K562 (cell line): Measurements from ENCODE around the gene CPSF6. TPM values are rescaled to one million over a fixed set of nuclear protein-coding genes. Genes with fewer than 3 reads are reported as not detected.
A peak's percentile ranks its signal among the peaks of the same experiment; 100 is the strongest.

Source experiments
- ATF2 ChIP-seq: sonication (generic); formaldehyde crosslinking; IDR thresholded peaks from 2 replicates; pipeline ENCODE4 v1.8.1; 2022; ENCODE audit warnings: missing genetic modification reagents
- ATF6 ChIP-seq: sonication (generic); formaldehyde crosslinking; IDR thresholded peaks from 2 replicates; pipeline ENCODE4 v1.4.0; 2020; ENCODE audit warnings: mild to moderate bottlenecking, missing genetic modification reagents
- CEBPB ChIP-seq: fragments of 450-650 bp; IDR thresholded peaks from 2 replicates; pipeline ENCODE4 v1.6.1; 2016; ENCODE audit warnings: missing genetic modification characterization, missing compliant biosample characterization
- CREB3 ChIP-seq: fragments of 450-650 bp; conservative IDR thresholded peaks from 2 replicates; pipeline ENCODE4 v1.6.1; 2016; ENCODE audit warnings: missing genetic modification characterization, low read depth, mild to moderate bottlenecking, missing compliant biosample characterization, moderate library complexity
- HNRNPUL1 ChIP-seq: fragments of 200-400 bp; formaldehyde crosslinking; IDR thresholded peaks from 2 replicates; pipeline ENCODE4 v1.6.1; 2017; ENCODE audit warnings: low read length
- HSF4 ChIP-seq: fragments of 250-450 bp; sonication (Bioruptor Pico); IDR thresholded peaks from 2 replicates; pipeline ENCODE4 v2.1.2; 2022; ENCODE audit warnings: mild to moderate bottlenecking, moderate library complexity, borderline replicate concordance
- SIX5 ChIP-seq, 2 experiments: IDR thresholded peaks; 2 replicates each; pipeline ENCODE4 v1.6.1; 2011; ENCODE audit warnings: low read length in 2 of 2, borderline replicate concordance in 1 of 2, low read depth in 1 of 2, mild to moderate bottlenecking in 1 of 2, moderate library complexity in 1 of 2; ENCODE audit not compliant: insufficient read depth in 1 of 2
- TCF7L2 ChIP-seq: fragments of 150-350 bp; IDR thresholded peaks from 2 replicates; pipeline ENCODE4 v1.6.1; 2016; ENCODE audit warnings: low read depth, mild to moderate bottlenecking, low read length, moderate library complexity
- TSC22D4 ChIP-seq: fragments of 450-650 bp; IDR thresholded peaks from 2 replicates; pipeline ENCODE4 v1.6.1; 2016; ENCODE audit warnings: missing genetic modification characterization, missing biosample characterization, control low read depth
- UBTF ChIP-seq, 2 experiments: IDR thresholded peaks; 2 replicates each; pipeline ENCODE4 v1.6.1; 2012; ENCODE audit warnings: improper control_type of control experiment in 2 of 2, low read depth in 2 of 2, low read length in 2 of 2, borderline replicate concordance in 1 of 2
- ZNF407 ChIP-seq: fragments of 450-650 bp; IDR thresholded peaks from 2 replicates; pipeline ENCODE4 v1.6.1; 2016; ENCODE audit warnings: low read depth
- polyA plus RNA-seq, 8 experiments: library from polyadenylated mRNA; depleted of rRNA in 4 of 8; stranded (reverse) in 5 of 8; unstranded in 3 of 8; fragments of >200 nt; fragmentation: Nextera tagmentation in 2 of 8; fragmentation: Illumina TruSeq in 1 of 8; extraction: Ambion mirVana in 2 of 8; extraction: Trizol in 1 of 8; gene quantifications; 2 replicates each; pipeline versions ENCODE4 v1.2.1 to v1.2.3, GENCODE V29; 2011 to 2014; ENCODE audit warnings: inconsistent platforms in 1 of 8, missing spikeins in 1 of 8
- total RNA-seq, 7 experiments: library from RNA; depleted of rRNA in 6 of 7; stranded (reverse); fragments of >200 nt in 6 of 7; fragmentation: Illumina TruSeq in 2 of 7; extraction: Trizol in 2 of 7; gene quantifications; 2 replicates each; pipeline versions ENCODE4 v1.2.1 to v1.2.3, GENCODE V29; 2011 to 2021; ENCODE audit warnings: low replicate concordance in 1 of 7

CPSF6 gene
- total and polyA plus RNA-seq, 9 of the 15 experiments (the other 6 are each of a cell fraction or from before 2014, with no cell fraction given), result 34.3 to 129 (median 77.8) TPM

- TF ChIP-seq ZNF407 (no peak), HSF4 (CRISPR knock-in tag) (no peak), TSC22D4 (no peak), SIX5 (IDR thresholded peaks at IDR 0.05; ENCODE audit: borderline replicate concordance in 1 of 2, insufficient read depth in 1 of 2, low read depth in 1 of 2, low read length in 2 of 2) (no peak), HNRNPUL1 (no peak), ATF2 (CRISPR knock-in tag) (no peak), ATF6 (CRISPR knock-in tag) (no peak), CEBPB (tag) (no peak), TCF7L2 (no peak), CREB3 (tag) (no peak), UBTF (IDR thresholded peaks at IDR 0.05; ENCODE audit: borderline replicate concordance in 1 of 2, low read depth in 2 of 2, low read length in 2 of 2) (peak in 1 of 2 experiments; percentile 84; a peak in 2 of 4 replicates)
Measured at GRCh38 chr12:69284131-69284530, 44.8 kb downstream of the CPSF6 start (continued).
